Left renal pelvis (tissue), 4 donors: ENCODE measurements around the gene IKBKG. TPM values are rescaled to one million over a fixed set of nuclear protein-coding genes. Genes with fewer than 3 reads are reported as not detected.
"Not testable (repeated sequence)": the region's sequence is repeated elsewhere in the genome, so short reads cannot be mapped to it uniquely, and the experiment has no call there.

Source experiments
- DNase-seq, 4 donors: peaks; one replicate each; pipeline ENCODE4 v3.0.0-alpha.2; 2013; ENCODE audit warnings: low read depth in 4 of 4, low spot score in 3 of 4
- polyA plus RNA-seq, 4 donors: library from polyadenylated mRNA; unstranded; fragments of 120-200 nt; gene quantifications; one replicate each; pipeline ENCODE4 v1.2.1, GENCODE V29; 2013; ENCODE audit not compliant: insufficient read length in 4 of 4

IKBKG gene, protein sequence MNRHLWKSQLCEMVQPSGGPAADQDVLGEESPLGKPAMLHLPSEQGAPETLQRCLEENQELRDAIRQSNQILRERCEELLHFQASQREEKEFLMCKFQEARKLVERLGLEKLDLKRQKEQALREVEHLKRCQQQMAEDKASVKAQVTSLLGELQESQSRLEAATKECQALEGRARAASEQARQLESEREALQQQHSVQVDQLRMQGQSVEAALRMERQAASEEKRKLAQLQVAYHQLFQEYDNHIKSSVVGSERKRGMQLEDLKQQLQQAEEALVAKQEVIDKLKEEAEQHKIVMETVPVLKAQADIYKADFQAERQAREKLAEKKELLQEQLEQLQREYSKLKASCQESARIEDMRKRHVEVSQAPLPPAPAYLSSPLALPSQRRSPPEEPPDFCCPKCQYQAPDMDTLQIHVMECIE
- polyA plus RNA-seq, result 10 to 100 TPM; 12.3 to 19.1 (median 14.4) TPM

DNA sequence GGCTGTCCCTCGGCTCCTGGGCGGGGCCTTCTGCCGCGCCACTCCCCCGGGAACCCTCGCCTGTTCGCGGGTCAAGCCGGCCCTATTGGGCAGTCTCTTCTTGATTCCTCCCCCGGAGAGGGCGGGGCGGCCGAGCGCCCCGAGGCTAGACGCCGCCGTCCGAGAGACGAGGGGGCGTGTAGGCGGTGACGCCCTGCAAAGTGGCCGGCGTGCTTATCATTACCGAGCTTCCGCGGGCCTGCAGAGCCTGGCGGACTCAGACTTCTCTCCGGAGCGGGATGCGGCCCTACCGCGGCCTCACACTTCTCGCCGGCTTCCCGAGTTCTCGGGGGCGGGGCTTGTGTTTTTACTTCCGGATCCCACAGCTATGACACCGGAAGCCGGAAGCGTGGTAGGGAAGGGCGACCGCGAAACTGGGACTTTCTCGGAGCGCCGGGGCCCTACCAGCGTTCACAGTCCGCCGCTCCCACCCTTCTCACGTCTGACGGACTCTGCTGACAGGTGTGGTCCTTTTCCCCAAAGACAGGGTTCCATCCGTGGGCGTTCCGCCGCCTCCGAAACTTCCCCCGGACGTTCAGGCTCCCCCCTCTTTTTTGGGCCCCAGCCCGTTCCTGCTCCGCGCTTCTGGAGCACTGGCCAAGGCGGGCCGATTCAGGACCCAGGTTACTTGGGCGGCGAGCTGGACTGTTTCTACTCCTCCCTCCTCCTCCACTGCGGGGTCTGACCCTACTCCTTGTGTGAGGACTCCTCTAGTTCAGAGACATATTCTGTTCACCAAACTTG, at the start of gene IKBKG:
Gene IKBKG (plus strand): TSS at position 376 of the 783 bp plus-strand sequence. CDS start 4,383 bp downstream, outside the sequence.
- peak; percentile 75 to 78 (median 76) for DNase-seq

DNA sequence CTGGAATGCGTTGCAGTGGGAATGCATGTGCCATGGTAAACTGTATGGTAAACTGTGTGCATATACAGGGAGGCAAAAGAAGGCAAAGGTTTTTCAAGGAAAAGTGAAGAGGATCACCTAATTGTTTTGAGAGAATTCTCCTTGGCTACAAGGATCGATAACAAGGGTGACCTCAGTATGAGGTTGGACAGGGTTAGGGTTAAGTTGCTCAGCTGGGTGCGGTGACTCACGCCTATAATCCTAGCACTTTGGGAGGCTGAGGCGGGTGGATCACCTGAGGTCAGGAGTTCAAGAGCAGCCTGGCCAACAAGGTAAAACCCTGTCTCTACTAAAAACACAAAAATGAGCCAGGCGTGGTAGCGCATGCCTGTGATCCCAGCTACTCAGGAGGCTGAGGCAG, 46.0 kb upstream of the IKBKG start:
- DNase-seq, result not testable (repeated sequence)

DNA sequence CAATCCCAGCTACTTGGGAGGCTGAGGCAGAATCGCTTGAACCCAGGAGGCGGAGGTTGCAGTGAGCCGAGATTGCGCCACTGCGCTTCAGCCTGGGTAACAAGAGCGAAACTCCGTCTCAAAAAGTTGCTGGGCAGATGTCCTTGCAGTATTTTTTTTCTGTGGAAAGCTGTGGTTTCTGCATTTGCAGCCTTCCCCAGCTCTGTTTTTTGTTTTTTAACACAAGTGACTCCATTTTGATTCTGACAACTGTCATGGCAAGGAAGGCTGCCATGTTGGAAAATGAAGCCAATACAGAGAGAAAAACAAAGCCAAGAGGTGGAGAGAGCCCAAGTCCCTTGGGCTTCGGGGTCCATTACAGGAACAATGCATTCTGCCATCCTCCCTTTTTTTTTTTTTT, 45.3 kb upstream of the IKBKG start:
- no peak for DNase-seq

DNA sequence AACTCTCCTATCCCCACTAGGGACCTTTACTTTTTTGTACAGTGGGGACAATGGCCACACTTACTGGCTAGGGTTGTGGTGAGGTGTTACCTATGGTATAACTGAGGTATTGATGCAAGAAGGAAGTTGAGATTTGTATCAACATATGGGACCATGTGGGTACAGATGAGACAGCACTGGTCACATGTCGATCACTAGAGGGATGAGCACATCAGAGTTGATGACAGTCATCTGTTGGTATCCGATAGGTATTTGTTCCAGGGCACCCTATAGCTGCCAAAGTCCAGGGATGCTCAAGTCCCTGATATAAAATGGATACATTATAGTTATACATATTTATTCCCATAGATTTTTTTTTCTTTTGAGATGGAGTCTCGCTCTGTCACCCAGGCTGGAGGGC, 44.4 kb upstream of the IKBKG start:
- no peak for DNase-seq

DNA sequence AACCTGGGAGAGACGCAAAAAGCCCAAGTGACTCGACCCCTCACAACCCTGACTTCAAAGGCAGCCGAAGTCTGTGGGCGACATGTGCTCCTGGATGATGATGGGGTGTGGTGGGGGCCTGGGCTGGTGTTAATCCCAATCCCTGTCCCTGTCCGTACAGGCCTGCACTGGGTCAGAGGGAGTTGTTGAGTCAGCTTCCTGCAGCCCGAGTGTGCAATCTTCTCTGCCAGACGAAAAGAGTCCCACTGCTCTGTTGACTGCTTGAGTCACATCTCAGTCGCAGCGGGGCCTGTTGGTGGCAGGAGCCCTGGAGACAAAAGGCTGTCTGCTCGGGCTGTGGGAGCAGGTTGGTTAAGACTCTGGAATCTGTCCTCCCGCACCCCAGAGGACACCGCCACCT, 41.7 kb upstream of the IKBKG start:
- DNase-seq, result no peak

DNA sequence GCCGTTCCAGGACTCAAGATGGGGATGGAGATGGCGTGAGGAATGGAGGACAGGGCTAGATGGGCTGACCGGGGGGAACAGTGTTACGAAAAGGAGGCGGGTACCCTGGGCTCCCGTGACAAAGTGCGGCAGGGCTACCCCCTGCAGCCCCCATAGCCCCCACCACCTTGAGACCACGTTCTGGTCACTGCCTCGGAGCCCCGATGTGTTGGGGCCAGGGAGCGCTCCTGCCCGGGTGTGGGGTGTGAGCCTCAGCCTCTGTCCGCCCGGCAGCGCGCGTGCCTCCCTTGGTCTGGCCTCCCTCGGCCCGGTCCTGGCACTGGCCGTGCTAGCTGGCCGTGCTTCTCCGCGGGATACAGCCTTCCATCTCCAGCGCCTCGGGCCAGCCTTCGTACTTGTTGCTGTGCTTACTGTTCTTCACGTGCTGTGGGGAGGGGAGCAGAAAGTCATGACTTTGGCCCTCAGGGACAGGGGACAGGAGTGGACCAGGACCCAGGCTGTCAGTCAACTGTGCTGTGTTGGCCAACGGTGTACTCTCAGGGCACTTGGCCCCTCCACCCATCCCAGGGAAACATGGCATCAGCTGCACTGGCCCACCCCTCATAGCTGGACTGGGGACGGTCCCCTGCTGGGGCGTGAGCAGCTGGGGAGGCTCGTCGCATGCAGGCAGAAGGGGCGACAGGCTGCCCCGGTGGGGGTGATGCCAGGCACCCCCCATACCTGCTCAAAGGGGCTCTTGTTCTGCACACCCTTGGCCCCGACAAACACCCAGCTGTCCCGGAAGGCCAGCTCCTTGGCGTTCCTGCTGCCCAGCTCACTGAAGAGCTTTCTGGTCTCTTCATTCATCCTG, 40.7 kb upstream of the IKBKG start:
- DNase-seq, result no peak

DNA sequence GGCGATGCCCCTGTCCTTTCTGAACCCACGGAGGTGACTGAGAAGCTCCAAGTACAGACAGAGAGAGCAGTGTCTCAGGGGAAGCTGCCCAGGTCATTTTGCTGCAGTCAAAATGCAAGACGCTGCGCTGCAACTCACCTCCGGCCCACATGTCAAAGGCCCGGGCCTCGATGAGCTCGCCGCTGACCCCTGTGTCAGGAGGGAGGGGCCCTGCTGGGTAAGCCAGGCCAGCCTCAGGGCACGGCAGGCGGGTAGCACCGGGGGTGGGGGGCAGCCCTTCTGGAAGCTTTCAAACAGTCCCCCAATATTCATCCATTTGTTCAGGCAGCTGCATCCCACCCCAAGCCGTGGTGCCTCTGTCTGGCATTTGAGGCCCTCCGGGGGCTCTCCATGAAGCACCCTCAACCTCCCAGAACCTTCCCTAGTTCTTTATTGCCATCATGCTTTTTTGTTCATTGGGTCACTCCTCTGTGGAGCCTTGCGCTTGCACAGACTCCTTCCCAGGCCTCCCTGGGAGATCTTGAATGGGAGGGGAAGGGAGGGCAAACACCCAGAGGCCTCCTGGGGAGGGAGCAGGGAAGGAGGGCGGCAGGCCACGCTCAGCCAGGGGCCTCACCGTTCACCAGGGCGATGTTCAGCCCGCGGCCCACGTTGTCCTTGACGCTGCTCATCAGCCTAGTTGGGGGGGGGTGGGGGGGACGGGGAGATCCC, 39.6 kb upstream of the IKBKG start:
- DNase-seq, result no peak

DNA sequence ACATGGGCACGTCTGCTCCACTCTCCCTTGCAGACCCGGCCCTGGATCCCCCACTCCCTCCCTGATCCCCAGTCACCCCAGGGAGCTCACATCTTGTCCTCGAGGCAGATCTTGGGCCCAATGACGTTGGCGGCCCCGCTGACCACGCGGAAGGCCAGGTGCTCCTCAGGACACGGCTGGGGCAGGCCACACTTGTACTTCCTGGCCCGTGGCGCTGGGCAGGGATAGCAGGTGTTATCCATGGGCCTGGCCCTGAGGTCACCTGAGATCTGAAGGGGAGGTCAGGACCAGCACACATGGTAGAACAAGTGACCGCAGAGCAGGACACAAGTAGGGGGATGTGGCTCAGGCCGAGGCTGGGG, 39.1 kb upstream of the IKBKG start:
- DNase-seq, result no peak

DNA sequence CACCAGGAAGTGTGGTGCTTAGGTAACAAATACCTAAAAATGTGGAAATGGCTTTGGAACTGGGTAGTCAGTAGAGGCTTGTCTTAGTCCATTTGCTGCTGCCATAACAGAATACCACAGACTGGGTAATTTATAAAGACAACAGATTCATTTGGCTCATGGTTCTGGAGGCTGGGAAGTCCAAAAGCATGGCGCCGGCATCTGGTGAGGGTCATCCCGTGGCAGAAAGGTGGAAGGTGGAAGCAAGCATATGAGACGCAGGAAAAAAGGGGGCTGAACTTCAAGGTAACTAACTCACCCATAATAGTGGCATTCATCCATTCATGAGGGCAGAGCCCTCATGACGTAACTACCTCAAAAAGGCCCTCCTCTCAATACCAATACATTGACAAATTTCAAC, 38.0 kb upstream of the IKBKG start:
- no peak for DNase-seq

DNA sequence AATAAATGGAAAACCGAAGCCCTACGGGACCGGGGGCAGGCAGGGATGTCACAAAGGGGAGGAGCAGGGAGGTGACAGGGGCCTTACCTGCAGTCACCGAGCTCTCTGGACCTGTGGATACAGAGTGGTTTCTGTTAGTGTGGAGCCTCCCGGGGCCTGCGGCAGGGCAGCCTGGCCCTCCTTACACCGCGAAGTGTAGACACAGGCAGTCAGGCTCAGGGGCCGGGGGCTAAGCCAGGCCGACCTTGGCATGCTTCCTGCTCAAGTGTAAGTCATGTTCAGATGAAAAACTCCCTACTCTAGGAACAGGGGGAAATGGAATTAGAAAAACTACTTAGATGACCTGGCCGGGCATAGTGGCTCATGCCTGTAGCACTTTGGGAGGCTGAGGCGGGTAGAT, 35.7 kb upstream of the IKBKG start:
- DNase-seq, result no peak

DNA sequence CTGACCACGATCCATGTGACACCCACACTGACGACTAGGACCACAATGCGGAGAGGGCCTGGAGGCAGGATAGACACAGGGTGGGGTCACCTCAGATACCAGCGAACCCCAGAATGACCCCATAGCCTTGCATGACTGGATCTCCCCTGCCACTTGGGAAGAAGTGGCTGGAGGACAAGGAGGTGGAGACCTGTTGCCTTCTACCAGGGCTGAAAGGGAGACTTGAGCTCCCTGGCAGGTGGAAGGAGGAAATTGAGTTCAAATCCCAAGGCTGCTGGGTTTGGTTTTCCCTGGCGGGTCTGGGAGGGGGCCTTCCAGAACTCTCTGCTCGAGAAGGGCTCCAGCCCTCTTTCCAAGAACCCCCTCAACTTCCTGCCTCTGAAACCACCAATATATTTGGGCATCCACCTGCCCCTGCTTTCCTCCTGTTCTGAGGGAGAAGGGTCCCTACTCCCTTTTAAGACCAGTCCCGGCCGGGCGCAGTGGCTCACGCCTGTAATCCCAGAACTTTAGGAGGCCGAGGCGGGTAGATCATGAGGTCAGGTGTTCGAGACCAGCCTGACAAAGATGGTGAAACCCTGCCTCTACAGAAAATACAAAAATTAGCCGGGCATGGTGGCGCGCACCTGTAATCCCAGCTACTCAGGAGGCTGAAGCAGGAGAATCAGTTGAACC, 34.4 kb upstream of the IKBKG start:
- DNase-seq, result no peak

DNA sequence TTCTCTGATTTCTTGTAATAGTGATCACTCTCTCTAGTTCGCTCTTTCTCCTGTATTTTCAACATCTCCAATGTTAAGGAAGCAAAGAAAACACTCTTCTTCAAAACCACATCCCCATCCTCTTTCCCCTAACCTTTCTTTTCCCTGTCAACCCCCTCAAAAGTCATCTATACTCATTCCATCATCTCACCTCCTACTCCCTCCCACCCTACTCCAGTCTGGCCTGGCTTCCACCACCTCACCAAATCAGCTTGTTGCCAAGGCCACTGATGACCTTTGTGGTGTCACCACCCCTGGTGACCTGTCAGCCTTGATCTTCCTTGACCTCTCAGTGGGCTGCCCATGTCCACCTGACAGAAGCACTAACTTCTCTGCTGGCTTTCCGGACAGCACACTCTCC, 33.7 kb upstream of the IKBKG start:
- DNase-seq, result no peak

DNA sequence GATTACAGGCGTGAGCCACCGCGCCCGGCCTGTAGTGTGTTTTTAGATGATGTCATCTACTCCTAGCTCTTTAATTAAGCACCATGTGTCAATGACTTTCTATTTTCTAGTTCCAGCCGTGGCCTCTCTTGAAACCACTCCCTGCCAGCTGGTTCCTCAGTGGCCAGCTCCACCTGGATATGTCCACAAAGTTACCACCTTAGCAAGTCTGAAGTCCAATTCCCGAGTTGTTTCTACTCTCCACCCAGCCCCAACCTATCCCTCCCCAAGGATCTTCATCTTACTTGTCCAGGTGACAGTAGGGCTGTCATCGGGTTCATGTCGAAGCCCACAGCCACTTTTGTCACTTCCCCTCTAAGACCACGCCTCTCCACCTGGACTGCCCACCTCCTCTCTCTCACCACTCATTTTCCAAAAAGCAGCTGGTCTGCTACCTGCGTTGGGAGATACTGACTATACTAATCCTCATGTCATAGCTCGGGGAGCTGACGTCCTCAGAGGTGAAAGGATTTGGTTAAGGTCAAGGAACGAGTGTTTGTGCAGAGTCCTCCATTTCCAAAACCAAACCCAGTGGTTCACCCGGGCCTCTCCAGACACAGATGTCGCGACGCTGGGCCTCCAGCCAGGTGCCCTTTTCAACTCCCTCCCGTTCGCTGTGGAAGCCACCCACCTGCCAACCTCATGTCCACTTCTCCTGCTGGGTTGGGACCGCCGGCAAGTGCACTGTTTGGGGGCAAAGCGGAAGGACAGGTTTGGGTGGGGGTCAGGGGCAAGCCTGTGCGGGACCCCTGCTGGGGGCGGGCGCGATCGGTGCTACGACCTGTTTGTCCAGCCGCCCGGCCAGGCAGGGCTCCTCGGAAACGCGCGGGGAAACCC, 32.1 kb upstream of the IKBKG start:
- DNase-seq, result no peak

DNA sequence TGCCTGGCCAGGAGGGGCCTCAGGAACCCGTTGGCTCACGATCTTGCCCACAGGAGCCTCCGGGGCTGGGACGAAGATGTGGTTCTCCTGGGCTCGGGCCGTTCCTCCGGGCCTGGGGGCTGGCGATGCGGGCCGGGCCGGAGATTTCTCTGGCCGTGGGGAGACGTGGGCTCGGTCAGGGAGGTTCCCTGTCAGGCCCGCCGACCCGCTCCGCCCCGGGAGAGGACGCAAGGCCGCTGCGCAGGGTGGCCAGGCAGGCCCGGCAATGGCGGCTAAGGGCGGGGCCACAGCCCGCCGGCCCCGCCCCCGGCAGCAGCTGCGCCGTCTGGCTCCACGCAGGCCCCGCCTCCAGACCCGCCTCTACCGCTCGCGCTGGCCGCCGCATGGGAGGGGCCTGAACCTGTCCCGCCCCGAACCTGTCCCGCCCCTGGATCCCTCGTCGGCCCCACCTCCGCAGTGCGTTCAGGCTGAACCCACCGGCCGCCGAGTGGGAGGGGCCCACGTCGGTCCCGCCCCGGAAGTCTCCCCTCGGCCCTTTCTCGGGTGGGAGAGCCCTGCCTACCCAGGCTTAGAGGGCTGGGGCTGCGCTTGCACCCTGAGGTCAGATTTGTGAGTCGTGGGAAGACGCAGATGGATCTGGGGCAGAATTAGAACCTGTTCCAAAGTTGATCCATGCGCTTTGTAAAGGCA, 31.3 kb upstream of the IKBKG start, which contains the start of gene FAM3A:
Gene FAM3A (minus strand): TSS at position 267 of the 690 bp plus-strand sequence. CDS start 460 bp downstream, outside the sequence.
- peak; percentile 66 to 81 (median 76) for DNase-seq

DNA sequence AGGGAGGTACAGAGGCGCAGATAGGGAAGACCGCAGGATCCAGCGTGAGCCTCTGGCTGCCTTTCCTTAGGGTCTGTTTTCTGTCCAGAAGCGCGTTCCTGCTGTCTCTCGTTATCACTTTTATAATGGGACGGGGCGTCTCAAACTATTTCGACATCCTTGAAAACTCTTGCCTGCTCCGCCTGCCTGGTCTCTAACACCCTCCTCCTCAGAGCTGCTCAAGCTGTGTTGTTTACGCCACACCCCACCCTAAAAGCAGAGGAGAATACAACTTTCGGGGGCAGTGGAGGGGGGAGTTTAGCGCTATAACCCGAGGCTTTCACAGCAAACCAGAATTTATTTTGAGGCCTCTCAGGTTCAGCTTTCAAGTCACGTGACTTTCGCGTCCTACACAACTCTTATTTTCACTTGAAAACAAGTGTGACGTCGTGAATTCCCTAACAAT, 30.7 kb upstream of the IKBKG start:
- peak in 2 of 4 donors; percentile 29 to 47 for DNase-seq

DNA sequence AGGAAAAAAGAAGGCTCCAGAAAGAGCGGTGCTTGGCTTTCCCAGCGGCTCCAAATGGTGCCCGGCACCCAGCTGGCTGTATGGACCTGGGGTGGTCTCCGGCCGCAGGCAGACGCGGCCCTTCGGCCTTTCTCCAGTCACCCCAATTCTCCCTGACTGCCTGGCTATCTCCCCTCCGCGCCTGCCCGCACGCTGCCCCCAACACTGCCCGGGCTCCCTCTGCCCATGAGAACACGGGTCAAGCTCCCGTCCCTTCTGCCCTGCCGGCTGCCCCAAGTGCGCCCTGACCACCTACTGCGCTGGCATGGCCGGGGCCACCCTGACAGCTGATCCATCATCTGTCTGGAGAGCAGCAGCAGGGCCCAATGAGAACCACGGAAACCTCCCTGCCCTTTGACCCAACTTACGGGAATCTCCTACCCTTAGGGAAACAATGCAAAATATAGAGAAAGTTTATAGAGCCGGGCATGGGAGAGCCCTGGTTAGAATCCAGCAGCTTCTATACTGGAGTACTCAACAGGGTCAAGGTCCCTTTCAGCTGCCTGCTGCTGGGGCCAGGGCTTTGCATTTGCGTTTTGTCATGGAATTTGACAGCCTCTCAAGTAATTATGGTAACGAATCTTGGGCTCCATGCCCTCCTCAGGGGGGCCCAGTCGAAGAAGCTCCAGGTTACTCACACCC, 30.2 kb upstream of the IKBKG start:
- DNase-seq, result no peak

DNA sequence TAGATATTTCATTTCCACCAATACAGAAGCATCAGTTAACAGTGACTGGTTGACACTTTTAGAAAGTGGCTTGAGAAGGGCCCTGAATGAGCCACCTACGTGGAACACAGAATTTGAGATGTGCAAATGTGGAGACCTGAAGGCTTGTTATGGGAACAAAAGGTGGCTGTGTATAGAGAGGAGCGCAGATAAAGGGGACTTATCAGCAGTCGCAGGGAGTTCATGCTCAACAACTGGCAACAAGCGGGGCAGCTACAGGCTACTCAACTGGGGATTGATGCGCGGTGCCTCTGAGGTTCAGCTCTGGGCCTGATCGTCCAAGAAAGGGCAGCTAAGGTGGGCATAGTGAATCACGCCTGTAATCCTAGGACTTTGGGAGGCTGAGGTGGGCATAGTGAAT, 28.0 kb upstream of the IKBKG start:
- DNase-seq, result no peak
